Activated T-cell treated with anti-CD3 and anti-CD28 coated beads for 4 hours (primary cell): ENCODE data around the gene TSN.
"Not testable (repeated sequence)": the region's sequence is repeated elsewhere in the genome, so short reads cannot be mapped to it uniquely, and the experiment has no call there.

ENCODE experiments used
- DNase-seq: peaks from one replicate; pipeline ENCODE4 v3.0.0-alpha.2; 2020

Gene TSN

DNA sequence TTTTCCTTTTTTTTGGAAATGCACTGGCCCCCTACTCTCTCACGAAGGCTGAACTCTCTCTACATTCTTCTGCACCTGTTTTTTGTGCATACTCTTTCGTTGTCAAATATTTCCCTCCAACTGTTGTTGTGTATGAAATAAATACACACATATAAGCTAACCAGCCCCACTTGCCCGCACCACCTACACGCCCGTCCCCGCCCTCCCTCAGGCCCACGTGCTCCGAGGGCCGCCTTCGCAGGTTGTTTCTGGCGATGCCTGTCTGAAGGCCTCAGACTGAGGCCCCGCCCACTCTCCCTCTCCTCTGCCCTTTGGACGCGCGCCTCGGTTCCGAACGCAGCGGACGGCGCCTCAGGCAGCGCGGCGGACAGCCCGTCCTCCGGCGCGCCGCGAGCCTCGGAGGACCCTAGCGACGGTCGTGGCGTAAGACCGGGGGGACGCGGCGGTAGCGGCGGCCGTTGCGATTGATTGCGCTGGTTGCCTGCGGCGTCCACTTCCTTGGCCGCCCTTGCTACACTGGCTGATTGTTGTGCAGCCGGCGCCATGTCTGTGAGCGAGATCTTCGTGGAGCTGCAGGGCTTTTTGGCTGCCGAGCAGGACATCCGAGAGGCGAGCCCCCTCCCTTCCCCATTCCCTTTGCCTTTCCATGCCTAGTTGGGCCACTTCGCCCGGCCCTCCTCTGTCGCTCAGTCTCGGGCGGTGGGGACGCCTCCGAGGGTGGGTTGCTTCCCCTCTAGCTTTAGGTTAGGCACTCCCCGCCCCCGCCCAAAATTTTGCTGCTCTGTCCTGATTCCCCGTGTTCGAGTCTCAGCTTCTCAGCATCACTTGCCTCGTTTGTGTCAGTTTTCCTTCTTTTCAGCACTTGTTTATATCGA, at the start of gene TSN:
TSN (plus strand) TSS at position 415 of the 875 bp plus-strand sequence; CDS start at position 544, 129 bp downstream.
- DNase-seq: peak; percentile 96

DNA sequence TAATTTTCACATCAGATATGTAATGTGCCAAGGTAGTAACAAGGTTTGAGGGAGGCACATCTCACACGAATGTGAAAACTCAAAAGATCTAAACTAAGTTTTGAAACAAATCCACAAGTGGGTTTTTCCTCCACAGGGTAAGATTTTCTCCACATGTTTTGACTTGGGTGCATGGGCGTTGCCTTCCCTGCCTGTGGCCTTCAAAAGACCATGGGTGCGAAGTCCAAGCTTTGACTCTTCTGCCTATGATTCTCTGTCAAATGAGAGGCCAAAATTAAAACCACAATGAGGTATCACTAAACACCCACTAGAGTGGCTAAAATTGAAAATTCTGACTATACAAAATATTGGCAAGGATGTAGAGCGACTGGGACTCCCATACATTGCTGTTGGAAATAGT, 49.5 kb upstream of the TSN start:
- DNase-seq: no peak

DNA sequence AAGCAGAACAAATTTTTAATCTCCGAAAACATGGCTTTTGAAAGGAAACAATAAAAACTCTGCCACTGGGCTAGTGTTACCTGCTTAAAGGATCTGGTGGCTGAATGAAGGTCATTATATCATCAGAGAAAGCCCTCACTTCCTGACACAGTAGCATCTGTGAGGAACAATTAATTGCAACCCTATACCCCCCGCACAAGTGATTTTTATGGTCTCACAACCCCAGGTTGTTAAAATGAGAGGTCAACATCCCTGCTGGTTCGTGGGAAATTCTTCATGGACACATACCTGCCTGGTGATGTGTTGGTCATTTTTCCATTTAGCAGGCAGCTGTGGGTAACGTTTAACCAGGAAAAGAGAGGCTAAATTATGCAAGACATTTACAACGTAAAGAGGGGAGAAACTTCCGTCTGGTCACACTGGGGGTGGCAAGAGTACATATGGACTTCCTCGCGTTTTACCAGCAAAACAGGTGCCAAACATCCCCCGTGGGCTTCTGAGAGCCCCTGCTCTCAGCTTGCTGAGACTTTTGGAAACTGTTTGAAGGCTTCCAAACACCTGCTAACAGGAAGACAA, 48.0 kb upstream of the TSN start:
- no peak for DNase-seq

- DNase-seq: no peak
Measured at GRCh38 chr2:121707920-121708361, 47.5 kb upstream of the TSN start.

DNA sequence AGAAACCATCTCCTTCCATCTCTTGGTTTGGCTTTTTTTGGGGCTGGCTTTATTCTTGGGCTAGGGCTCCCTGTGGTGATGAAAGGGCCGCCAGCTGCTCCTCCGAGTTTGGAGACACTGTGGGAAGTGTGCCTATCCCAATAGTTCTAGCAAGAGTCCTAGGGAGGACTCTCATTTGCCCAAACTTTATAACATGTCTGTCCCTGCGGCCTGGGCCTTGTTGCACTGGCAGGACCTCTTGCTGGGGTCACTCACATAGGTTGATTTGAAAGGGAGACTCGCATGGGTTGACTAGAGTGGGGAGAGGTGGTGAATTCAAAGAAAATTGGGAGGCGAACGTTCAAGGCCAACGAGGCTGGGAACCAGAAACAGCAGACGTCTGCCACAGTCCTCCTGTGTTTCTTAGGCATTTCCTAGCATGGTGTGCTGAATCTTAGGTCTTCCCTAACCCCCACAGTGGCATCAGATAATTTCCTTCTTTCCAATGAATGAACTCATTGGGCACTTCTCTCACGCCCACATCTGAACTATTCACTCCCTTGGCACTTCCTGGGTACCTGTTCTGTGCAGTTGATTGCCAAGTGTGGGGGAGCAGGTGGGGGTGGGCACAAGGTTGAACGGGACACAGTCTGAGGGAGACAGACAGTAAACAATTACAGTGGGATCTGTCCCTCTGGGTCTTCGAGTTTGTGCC, 45.5 kb upstream of the TSN start:
- no peak for DNase-seq

GRCh38 chr2:121710470-121711170, 44.8 kb upstream of the TSN start:
- no peak for DNase-seq

GRCh38 chr2:121711481-121711880, 44.0 kb upstream of the TSN start:
- not testable (repeated sequence) for DNase-seq

- no peak for DNase-seq
Measured at GRCh38 chr2:121716126-121716525, 39.3 kb upstream of the TSN start.

GRCh38 chr2:121717529-121717928, 37.9 kb upstream of the TSN start:
- DNase-seq: no peak

- DNase-seq: no peak
Measured at GRCh38 chr2:121721926-121722325, 33.5 kb upstream of the TSN start.

GRCh38 chr2:121722479-121722878, 33.0 kb upstream of the TSN start:
- no peak for DNase-seq

DNA sequence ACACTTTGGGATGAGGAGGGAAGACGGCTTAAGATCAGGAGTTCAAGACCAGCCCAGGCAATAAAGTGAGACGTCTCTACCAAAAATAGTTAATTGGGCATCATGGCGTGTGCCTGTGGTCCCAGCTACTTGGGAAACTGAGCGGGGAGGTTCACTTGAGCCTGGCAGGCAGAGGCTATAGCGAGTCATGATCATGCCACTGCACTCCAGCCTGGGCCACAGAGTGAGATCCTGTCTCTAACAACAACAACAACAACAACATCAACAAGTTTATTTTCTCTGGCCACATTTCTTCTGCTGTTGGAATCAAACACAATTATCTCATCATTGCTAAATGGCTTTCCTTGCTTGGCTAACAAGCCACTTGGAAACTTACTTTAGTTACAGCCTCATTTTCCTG, 32.1 kb upstream of the TSN start:
- DNase-seq: no peak

DNA sequence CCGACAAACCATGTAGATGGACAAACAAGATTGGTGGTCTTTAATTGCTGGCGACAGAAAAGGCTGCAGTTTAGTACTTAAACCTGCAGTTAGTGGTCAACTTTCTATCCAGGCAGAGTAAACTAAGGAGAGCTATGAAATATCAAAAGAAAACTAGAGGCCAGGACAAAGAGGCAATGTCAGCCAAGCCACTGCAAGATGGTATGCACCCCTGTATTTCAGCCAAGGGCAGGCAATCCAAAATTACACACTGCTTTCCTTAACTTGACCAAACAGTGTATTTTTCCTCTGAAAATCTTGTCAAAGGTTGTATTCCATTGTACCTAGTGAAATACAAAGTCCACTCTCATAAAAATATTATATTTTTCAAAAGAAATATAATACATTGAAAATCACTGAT, 28.1 kb upstream of the TSN start:
- no peak for DNase-seq

- DNase-seq: no peak
Measured at GRCh38 chr2:121727950-121728349, 27.5 kb upstream of the TSN start.

- DNase-seq: no peak
Measured at GRCh38 chr2:121731366-121731765, 24.1 kb upstream of the TSN start.

DNA sequence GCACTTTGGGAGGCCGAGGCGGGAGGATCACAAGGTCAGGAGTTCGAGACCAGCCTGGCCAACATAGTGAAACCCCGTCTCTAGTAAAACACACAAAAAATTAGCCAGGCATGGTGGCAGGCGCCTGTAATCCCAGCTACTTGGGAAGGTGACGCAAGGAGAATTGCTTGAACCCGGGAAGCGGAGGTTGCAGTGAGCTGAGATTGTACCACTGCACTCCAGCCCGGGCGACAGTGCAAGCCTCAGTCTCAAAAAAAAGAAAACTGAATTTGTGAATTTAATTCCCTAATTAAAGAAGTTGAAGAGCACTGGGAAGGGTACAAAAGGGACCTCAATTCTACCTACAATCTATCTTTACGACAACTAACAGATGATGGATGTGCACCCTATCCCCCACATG, 20.9 kb upstream of the TSN start:
- DNase-seq: not testable (repeated sequence)

DNA sequence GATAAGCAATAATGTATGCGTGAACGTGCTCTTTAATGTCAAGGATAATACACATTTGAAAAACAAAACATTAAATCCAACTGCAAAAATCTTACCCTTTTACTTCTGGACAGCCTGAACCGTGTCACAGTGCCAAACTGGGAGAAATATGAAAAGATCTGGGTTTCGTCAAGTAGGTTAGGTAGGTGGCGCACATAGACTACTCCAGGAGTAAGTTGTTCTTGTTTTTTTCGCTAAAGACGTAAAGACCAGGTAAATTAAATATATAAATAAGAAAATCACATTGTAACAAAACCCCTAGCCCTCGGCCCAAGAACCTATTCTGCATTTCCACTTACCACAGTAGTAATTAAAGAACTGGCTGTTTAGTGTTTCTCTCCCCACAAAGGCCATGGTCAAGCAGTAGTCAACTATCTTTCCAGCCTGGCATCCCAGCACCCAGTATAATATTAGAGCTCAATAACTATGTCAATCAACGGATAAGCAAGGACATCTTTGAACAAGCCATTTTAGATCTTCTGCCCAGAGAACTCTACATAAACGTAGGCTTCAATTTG, 19.9 kb upstream of the TSN start:
- no peak for DNase-seq

- DNase-seq: no peak
Measured at GRCh38 chr2:121736140-121736461, 19.4 kb upstream of the TSN start.

GRCh38 chr2:121736462-121737336, 18.8 kb upstream of the TSN start, which contains the start of gene NIFK:
TSS of gene NIFK (minus strand) at chr2:121736875. CDS start at chr2:121736850, 25 bp downstream.
- DNase-seq: peak; percentile 100

GRCh38 chr2:121740973-121741372, 14.5 kb upstream of the TSN start:
- DNase-seq: no peak

- no peak for DNase-seq
Measured at GRCh38 chr2:121741450-121741849, 14.0 kb upstream of the TSN start.

- DNase-seq: no peak
Measured at GRCh38 chr2:121746071-121746578, 9.3 kb upstream of the TSN start.
